H7 (cell line): ENCODE results near the gene MLLT10. TPM values are rescaled to one million over a fixed set of nuclear protein-coding genes. Genes with fewer than 3 reads are reported as not detected.

Source experiments
- DNase-seq: peaks from one replicate; pipeline ENCODE4 v3.0.0; 2012
- H3K27me3 ChIP-seq: 2 replicates; pipeline ENCODE4 v1.6.0; 2011; ENCODE audit warnings: mild to moderate bottlenecking, low read length; ENCODE audit not compliant: control insufficient read depth, insufficient read depth
- H3K36me3 ChIP-seq: replicated peaks from 2 replicates; pipeline ENCODE4 v1.5.1; 2011; ENCODE audit warnings: low read length; ENCODE audit not compliant: control insufficient read depth, insufficient read depth
- H3K4me3 ChIP-seq: 2 replicates; pipeline ENCODE4 v1.5.1; 2011; ENCODE audit warnings: low read depth, mild to moderate bottlenecking, control low read depth, low read length, moderate library complexity; ENCODE audit not compliant: insufficient read depth
- total RNA-seq: library from RNA; depleted of rRNA; stranded (reverse); fragments of >200 nt; shearing (Covaris generic); gene quantifications from 2 replicates; pipeline ENCODE4 v1.2.3, GENCODE V29; 2014

The MLLT10 gene
- total RNA-seq, 1 experiment from 2014 or later: 47.2 TPM

GRCh38 chr10:21727452-21728168 lies 193.6 kb downstream of the MLLT10 start:
- no peak for DNase-seq
- Histone ChIP-seq H3K4me3 (no peak overlapping the region), H3K36me3 (no peaks in the 10 kb centered on the region; the same call in 1 of the 2 replicates), H3K27me3 (no peaks in the 10 kb centered on the region)

- Histone ChIP-seq H3K27me3 (no peaks in the 10 kb centered on the region), H3K36me3 (peaks cover under 1% of the 10 kb centered on the region; the same call in 1 of the 2 replicates), H3K4me3 (no peak overlapping the region)
- DNase-seq: no peak
These were observed 194.6 kb downstream of the MLLT10 start for GRCh38 chr10:21728618-21729017.

DNA sequence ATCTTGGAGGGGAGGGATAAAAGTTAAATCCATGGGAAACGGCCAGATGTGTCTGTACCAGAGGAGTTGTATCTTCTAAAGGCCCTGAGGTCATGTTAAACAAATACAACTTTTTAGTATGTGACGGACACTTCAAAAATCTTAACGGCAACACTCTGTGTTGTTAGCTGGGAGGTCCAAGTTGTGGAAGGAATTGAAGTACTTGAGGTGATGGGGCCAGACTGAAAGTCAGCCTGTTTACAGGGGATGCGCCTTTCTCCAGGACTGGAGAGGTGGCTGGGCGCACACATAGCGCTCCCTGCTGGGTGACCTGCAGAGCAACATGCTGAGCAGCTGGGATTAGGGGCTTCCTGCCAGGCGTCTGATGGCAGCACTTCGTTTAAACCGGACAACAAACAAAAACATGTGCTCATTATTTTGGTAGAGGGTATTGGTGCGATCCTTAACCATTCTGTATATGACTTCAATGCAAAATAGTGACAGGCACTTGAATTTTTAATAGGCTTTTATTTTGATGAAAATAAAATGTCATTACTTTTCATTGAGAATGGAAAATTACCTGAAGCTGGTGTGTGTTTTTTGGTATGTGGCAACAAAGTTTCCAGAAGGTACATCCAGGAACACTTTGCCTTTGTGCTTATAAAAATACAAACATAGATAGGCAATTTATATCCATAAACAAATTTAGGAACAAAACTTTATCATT lies 198.2 kb downstream of the MLLT10 start:
- DNase-seq: peak; percentile 80
- Histone ChIP-seq H3K4me3 (no peak overlapping the region), H3K36me3 (peaks cover 8% of the 10 kb centered on the region), H3K27me3 (no peaks in the 10 kb centered on the region)

DNA sequence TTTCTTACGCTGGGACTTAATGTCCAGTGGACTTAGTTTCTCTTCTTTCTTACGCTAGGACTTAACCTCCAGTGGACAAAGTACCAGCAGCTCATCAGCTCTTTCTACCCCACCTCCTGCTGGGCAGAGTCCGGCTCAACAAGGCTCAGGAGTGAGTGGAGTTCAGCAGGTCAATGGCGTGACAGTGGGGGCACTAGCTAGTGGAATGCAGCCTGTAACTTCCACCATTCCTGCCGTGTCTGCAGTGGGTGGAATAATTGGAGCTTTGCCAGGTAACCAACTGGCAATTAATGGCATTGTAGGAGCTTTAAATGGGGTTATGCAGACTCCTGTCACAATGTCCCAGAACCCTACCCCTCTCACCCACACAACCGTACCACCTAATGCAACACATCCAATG lies 199.7 kb downstream of the MLLT10 start:
- no peak for DNase-seq
- H3K4me3 ChIP-seq: no peak overlapping the region
- H3K36me3 ChIP-seq: peaks cover 8% of the 10 kb centered on the region
- no peaks in the 10 kb centered on the region for H3K27me3 ChIP-seq

DNA sequence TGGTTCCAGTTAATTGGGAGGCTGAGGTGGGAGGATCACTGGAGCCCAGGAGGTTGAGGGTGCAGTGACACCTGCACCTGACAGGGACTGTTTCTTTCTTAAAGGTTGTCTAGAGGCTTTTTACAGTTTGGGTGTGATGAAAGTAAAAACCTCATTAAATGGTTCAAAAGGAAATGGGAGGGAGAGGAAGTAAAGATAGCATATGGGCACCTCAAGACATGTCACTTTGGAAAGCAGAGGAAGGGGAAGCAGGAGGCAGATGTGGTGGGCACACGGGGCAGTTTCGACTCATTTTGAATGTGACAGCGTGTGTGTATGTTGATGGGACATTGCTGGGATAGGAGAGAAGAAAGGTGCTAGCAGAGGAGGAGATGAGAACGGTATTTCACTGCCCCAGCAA lies 203.1 kb downstream of the MLLT10 start:
- H3K36me3 ChIP-seq: peaks cover 9% of the 10 kb centered on the region
- no peak overlapping the region for H3K4me3 ChIP-seq
- DNase-seq: no peak
- H3K27me3 ChIP-seq: no peaks in the 10 kb centered on the region

DNA sequence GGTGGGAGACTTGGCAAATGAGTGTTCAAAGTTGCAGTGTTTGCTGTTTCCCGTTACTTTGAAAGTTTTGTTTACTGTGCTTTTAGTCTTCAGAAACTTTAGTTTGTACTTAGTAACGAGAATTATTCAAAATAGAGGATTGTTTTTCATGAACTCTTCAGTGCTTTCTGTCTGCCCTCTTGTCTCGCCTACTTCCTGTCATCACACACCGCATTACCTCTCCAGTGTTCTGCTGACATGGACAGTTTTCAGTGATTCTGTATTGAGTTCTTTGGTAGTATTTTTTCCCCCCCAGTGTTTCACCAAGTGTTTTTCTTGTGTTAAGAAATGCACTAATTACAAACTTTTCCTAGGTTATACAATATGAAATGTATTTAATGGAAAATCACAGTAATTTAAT lies 207.0 kb downstream of the MLLT10 start:
- Histone ChIP-seq H3K27me3 (no peaks in the 10 kb centered on the region), H3K4me3 (no peak overlapping the region), H3K36me3 (peaks cover 4% of the 10 kb centered on the region)
- no peak for DNase-seq

DNA sequence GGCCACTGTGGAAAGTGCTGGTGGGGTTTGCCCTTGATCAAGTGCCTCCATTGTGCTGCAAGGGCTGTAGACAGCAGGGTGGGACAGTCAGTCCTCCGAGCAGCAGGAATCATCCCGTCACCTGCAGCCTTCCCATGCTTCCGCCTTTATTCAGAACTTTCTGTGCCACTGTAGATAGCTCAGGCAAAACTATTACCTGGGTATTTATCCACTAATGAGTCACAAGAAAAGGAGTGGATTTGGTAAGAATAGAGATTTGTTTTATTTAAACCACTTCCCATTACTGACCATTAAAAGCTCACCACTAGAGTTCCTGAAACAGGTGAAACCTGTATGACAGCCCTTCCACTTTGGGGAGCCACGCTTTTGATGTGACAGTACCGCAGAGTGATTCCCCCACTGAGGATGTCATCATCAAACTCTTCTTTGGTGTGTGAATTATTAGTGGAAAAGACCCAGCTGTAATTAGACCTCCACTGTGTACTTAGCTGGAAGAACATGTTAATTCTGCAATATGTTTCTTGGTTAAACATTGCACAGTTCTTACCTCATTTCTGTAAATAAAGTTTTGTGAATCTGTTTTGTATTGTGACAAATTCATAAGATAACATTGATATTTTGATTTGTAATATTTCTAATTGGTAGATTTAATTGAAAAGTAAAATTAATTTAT lies 208.8 kb downstream of the MLLT10 start:
- H3K4me3 ChIP-seq: no peak overlapping the region
- DNase-seq: no peak
- peaks cover 4% of the 10 kb centered on the region for H3K36me3 ChIP-seq
- H3K27me3 ChIP-seq: no peaks in the 10 kb centered on the region

GRCh38 chr10:21744223-21744622 lies 210.2 kb downstream of the MLLT10 start:
- Histone ChIP-seq H3K36me3 (peaks cover 4% of the 10 kb centered on the region), H3K4me3 (no peak overlapping the region), H3K27me3 (no peaks in the 10 kb centered on the region)
- DNase-seq: no peak

GRCh38 chr10:21746118-21746517 lies 212.1 kb downstream of the MLLT10 start:
- peaks cover 3% of the 10 kb centered on the region for H3K36me3 ChIP-seq
- no peak for DNase-seq
- H3K4me3 ChIP-seq: no peak overlapping the region

DNA sequence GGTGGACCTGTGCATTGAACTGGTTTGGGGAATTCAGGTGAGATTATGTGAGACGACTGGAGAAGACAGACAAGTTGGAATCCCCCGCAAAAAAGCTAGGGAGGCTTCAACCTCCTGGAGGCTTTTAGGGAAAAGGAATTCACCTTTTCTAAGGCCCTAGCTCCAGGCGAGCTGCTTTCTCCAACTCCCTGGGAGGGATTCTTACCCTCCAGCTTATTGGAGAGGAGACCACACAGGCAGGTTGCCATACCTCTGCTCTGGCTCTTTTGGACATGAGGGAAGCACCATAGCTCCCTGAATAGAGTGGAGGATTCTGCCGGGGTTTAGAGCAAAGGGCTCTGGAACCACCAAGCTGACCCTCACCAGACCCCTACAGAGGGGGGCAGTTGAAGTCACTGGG lies 213.8 kb downstream of the MLLT10 start:
- H3K27me3 ChIP-seq: no peaks in the 10 kb centered on the region
- peaks cover 1% of the 10 kb centered on the region for H3K36me3 ChIP-seq
- no peak overlapping the region for H3K4me3 ChIP-seq
- DNase-seq: no peak

More at GRCh38 chr10:21746118-21746517, 212.1 kb downstream of the MLLT10 start:
- H3K27me3 ChIP-seq: no peaks in the 10 kb centered on the region

DNA sequence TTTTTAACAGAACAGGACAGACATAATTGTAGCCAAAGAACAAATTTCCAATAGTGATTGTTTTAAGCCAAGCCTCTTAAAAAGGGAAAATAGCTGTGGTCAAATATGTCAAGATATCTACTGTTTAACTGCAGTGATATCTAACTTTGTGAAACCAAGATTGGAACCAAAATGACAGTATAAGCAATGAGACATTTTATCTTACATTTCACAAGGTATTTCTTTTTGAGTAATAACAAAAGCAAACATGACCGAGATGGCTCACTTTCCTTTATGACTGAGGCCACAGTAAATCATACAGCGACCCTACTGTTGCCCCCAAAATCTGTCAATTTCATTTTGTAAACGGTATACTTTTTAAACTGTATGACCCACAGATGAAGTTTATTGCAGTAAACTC lies 215.8 kb downstream of the MLLT10 start:
- H3K4me3 ChIP-seq: no peak overlapping the region
- no peaks in the 10 kb centered on the region for H3K36me3 ChIP-seq
- DNase-seq: no peak
- no peaks in the 10 kb centered on the region for H3K27me3 ChIP-seq

DNA sequence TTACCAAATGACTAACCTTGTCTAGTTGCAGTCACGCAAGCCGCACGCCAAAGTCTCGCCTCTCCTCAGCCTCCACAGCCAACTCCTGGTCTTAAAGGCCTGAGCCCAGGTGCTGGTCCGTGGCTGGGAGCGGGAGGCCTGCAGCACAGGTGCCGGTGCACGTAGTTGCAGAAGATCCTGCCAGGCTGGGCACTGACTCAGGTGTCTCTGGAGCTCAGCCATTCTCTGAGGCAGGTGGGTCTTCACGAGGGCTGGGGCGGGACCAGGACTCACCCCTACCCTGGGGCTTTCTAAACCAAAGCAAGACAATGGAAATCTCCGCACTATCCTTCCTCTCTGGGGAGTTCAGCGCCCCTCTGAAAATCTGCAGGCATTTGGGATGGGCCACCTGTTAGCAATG lies 216.4 kb downstream of the MLLT10 start:
- Histone ChIP-seq H3K4me3 (no peak overlapping the region), H3K27me3 (no peaks in the 10 kb centered on the region), H3K36me3 (no peaks in the 10 kb centered on the region)
- peak; percentile 62 for DNase-seq

DNA sequence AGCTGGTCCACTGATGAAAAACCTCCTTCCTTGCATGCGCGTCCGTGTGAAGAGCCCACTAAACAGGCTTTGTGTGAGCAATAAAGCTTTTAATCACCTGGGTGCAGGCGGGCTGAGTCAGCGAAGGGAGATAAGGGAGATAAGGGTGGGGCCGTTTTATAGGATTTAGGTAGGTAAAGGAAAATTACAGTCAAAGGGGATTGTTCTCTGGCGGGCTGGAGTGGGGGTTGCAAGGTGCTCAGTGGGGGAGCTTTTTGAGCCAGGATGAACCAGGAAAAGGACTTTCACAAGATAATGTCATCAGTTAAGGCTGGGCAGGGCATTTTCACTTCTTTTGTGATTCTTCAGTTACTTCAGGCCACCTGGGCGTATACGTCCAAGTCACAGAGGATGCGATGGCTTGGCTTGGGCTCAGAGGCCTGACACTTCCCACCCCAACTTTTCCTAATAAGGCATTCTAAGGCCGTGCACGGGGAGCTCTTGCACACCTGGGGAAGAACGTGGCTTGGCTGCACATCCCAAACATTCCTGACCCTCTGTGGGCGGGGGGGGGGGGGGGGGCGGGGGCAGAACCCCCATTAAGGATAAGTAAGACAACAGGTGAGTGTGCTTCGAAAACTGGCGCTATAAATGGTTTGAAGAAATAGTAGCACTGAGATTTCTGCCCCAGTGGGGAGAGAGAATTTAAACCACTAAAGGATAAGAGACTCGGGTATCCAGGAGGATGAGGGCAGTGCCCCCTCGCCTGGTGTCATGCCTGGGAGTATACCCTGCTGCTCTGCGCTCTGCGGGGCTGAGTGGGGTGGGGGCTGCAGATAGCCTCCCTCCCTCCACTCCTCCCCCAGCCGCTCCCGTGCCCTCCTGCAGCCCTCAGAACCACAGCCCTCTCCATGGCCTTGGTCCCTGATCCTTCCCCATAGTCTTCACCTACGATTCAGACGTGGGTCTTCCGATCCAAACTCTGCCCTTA lies 217.6 kb downstream of the MLLT10 start:
- no peaks in the 10 kb centered on the region for H3K27me3 ChIP-seq
- H3K4me3 ChIP-seq: no peak overlapping the region
- peak; percentile 76 for DNase-seq
- no peaks in the 10 kb centered on the region for H3K36me3 ChIP-seq
